Naive thymus-derived CD4-positive, alpha-beta T cell (primary cell): ENCODE data around the gene DYNC1I2. TPM values are rescaled to one million over a fixed set of nuclear protein-coding genes. Genes with fewer than 3 reads are reported as not detected.

ENCODE experiments used
- ATAC-seq: fragments of 150-1000 bp; cut with Tn5 transposase; 2 replicates; pipeline ENCODE4 v1.10.0; 2021; ENCODE audit warnings: mild to moderate bottlenecking, moderate library complexity
- CTCF ChIA-PET: fragments of 350-600 bp; sonication (Branson Sonifier 250); formaldehyde crosslinking; loops from one replicate; lab custom pipeline; 2021; ENCODE audit warnings: antibody characterized with exemption; lab: Charles Lee
- POLR2A ChIA-PET: fragments of 350-600 bp; sonication (Branson Sonifier 250); formaldehyde crosslinking; loops from one replicate; lab custom pipeline; 2021; ENCODE audit warnings: antibody characterized with exemption, inconsistent platforms; lab: Charles Lee
- DNase-seq, 9 donors: peaks; one replicate each; pipeline versions ENCODE4 v3.0.0 to v3.0.0-alpha.2; 2020 to 2022; ENCODE audit warnings: mixed read lengths in 1 of 9
- H3K27ac ChIP-seq: one replicate; pipeline ENCODE4 v1.7.0; 2013; ENCODE audit warnings: mild to moderate bottlenecking, low read depth, low read length, moderate library complexity
- H3K27me3 ChIP-seq, 2 donors: one replicate each; pipeline ENCODE4 v1.7.0; 2013; ENCODE audit warnings: low read length in 2 of 2, mild to moderate bottlenecking in 2 of 2, moderate library complexity in 2 of 2; ENCODE audit not compliant: control insufficient read depth in 2 of 2, insufficient read depth in 2 of 2
- H3K36me3 ChIP-seq, 3 experiments: 1 replicate in 2 of 3; 2 replicates in 1 of 3; pipeline ENCODE4 v1.7.0; 2013; ENCODE audit warnings: low read length in 3 of 3, mild to moderate bottlenecking in 3 of 3, moderate library complexity in 1 of 3; ENCODE audit not compliant: insufficient read depth in 3 of 3, control insufficient read depth in 2 of 3
- H3K4me1 ChIP-seq, 2 donors: one replicate each; pipeline ENCODE4 v1.7.0; 2013; ENCODE audit warnings: low read length in 2 of 2, mild to moderate bottlenecking in 2 of 2, moderate library complexity in 1 of 2; ENCODE audit not compliant: control insufficient read depth in 2 of 2, insufficient read depth in 2 of 2
- H3K4me3 ChIP-seq: 2 replicates; pipeline ENCODE4 v1.7.0; 2013; ENCODE audit warnings: mild to moderate bottlenecking, low read length
- H3K9me3 ChIP-seq, 3 experiments: 1 replicate in 2 of 3; 2 replicates in 1 of 3; pipeline ENCODE4 v1.7.0; 2013; ENCODE audit warnings: low read length in 3 of 3; ENCODE audit not compliant: control insufficient read depth in 2 of 3
- H3K27ac Mint-ChIP-seq, 9 donors: one replicate each; pipeline ENCODE4 v1.8.0; 2020 to 2022; ENCODE audit warnings: mixed read lengths in 9 of 9, mild to moderate bottlenecking in 8 of 9, moderate library complexity in 5 of 9, inconsistent platforms in 2 of 9
- H3K27me3 Mint-ChIP-seq, 5 donors: one replicate each; pipeline ENCODE4 v1.8.0; 2021 to 2022; ENCODE audit warnings: mixed read lengths in 5 of 5, mild to moderate bottlenecking in 1 of 5
- H3K36me3 Mint-ChIP-seq, 5 donors: one replicate each; pipeline ENCODE4 v1.8.0; 2020 to 2022; ENCODE audit warnings: mixed read lengths in 5 of 5, mild to moderate bottlenecking in 3 of 5, inconsistent platforms in 1 of 5
- H3K4me1 Mint-ChIP-seq, 7 donors: one replicate each; pipeline ENCODE4 v1.8.0; 2020 to 2022; ENCODE audit warnings: mixed read lengths in 7 of 7, mild to moderate bottlenecking in 3 of 7, inconsistent platforms in 1 of 7
- H3K4me3 Mint-ChIP-seq, 10 donors: one replicate each; pipeline ENCODE4 v1.8.0; 2020 to 2022; ENCODE audit warnings: mild to moderate bottlenecking in 10 of 10, mixed read lengths in 10 of 10, moderate library complexity in 6 of 10, inconsistent platforms in 2 of 10
- H3K9me3 Mint-ChIP-seq, 11 donors: one replicate each; pipeline ENCODE4 v1.8.0; 2020 to 2022; ENCODE audit warnings: mixed read lengths in 11 of 11, mild to moderate bottlenecking in 4 of 11, inconsistent platforms in 1 of 11, moderate library complexity in 1 of 11
- intact Hi-C, 2 donors: fragments of 100-400 bp; cut with micrococcal nuclease; formaldehyde crosslinking; loops; one replicate each; pipeline ENCODE4 v1.15.1; 2023
- polyA plus RNA-seq, 2 donors: library from polyadenylated mRNA; unstranded; fragments of 300-500 nt; fragmentation: Illumina TruSeq; gene quantifications; one replicate each; pipeline ENCODE4 v1.2.3, GENCODE V29; 2021
- total RNA-seq, 6 experiments: library from RNA in 5 of 6; stranded (reverse) in 5 of 6; gene quantifications; 1 replicate in 5 of 6; 2 replicates in 1 of 6; pipeline ENCODE4 v1.2.3 and lab custom pipeline; 2021 to 2026

DYNC1I2 gene
- total and polyA plus RNA-seq, 7 experiments from 2014 or later: 21.1 to 57.0 (median 32.8) TPM

DNA sequence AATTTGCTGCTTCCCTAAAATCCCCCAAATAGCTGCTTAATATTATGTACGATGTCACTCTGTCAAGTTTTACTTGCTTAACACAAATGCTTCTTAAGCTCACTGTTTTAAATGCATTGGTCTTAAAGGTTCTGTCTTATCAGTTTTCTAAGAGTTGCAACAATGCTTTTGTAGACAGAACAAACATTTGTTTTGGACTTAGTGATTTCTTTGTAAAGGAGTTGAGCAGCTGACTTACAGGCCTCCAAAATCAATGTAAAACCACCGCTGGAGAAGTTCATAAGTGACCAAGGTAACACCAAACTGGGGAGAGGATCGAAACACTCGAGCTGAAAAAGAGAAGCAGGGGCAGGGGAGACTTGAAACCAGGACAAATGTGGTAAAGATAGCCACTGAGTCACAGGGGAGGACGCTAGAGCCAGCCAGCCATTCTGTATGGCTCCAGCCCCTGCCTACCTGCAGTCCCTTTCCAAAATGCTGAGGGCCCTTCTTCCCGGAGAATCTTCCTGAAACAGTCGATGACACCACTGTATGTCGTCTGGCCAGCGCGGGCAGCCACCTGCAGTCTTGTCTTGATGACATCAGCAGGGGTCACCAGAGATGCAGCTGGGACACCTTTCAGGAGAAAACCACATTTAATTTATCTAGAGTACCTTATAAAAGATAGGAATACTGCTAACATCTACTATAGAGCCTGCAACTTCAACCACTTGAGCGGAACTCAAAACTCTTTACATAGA lies 100.2 kb downstream of the DYNC1I2 start:
- H3K27me3 ChIP-seq: no peaks in the 10 kb centered on the region
- H3K36me3 ChIP-seq: peaks cover 0 to 66% (median 5%) of the 10 kb centered on the region in 3 experiments
- ATAC-seq (no peak), DNase-seq (no peak)
- H3K9me3 Mint-ChIP-seq: no peaks in the 10 kb centered on the region
- no peak overlapping the region for H3K4me3 Mint-ChIP-seq
- no peaks in the 10 kb centered on the region for H3K9me3 ChIP-seq
- H3K4me1 Mint-ChIP-seq: no peaks in the 10 kb centered on the region
- H3K27me3 Mint-ChIP-seq: no peaks in the 10 kb centered on the region
- H3K27ac Mint-ChIP-seq: no peak overlapping the region
- CTCF ChIA-PET: no interaction called here
- intact Hi-C loops: no loop called here
- no peaks in the 10 kb centered on the region for H3K4me1 ChIP-seq
- H3K27ac ChIP-seq: no peak overlapping the region
- peaks cover 19 to 77% (median 55%) of the 10 kb centered on the region in 5 donors for H3K36me3 Mint-ChIP-seq
- H3K4me3 ChIP-seq: no peak overlapping the region
- POLR2A ChIA-PET: interaction anchor here (0.6 to 0.7 kb wide), 2 partner anchors 81 to 375 kb away, joined by 3 read pairs; no protein-coding TSS in a partner anchor

- Mint-ChIP-seq H3K27me3 (no peaks in the 10 kb centered on the region), H3K36me3 (peaks cover 19 to 76% (median 51%) of the 10 kb centered on the region in 5 donors), H3K9me3 (no peaks in the 10 kb centered on the region), H3K4me1 (no peaks in the 10 kb centered on the region), H3K4me3 (no peak overlapping the region), H3K27ac (peak overlapping the region in 5 of 9 donors; percentile 7 to 82 (median 33))
- Histone ChIP-seq H3K36me3 (peaks cover 0 to 75% (median 5%) of the 10 kb centered on the region in 3 experiments), H3K27me3 (no peaks in the 10 kb centered on the region), H3K27ac (no peak overlapping the region), H3K4me3 (no peak overlapping the region), H3K4me1 (no peaks in the 10 kb centered on the region), H3K9me3 (no peaks in the 10 kb centered on the region)
- ChIA-PET CTCF (no interaction called here), POLR2A (interaction anchor here (0.7 kb wide), 1 partner anchor 374 kb away, joined by 3 read pairs; no protein-coding TSS in a partner anchor)
- no peak for ATAC-seq
- DNase-seq: no peak
- intact Hi-C loops: no loop called here
These were observed 101.2 kb downstream of the DYNC1I2 start for GRCh38 chr2:171788316-171788993.

GRCh38 chr2:171789956-171790355 lies 102.7 kb downstream of the DYNC1I2 start:
- POLR2A ChIA-PET: no interaction called here
- CTCF ChIA-PET: no interaction called here
- Mint-ChIP-seq H3K36me3 (peaks cover 14 to 69% (median 42%) of the 10 kb centered on the region in 5 donors), H3K27ac (peak overlapping the region in 2 of 9 donors; percentile 17 to 57), H3K4me1 (peaks cover 0 to 8% (median 7%) of the 10 kb centered on the region in 7 donors), H3K9me3 (no peaks in the 10 kb centered on the region), H3K4me3 (no peak overlapping the region), H3K27me3 (no peaks in the 10 kb centered on the region)
- DNase-seq (no peak), ATAC-seq (no peak)
- intact Hi-C loops: no loop called here
- H3K27me3 ChIP-seq: no peaks in the 10 kb centered on the region
- H3K4me1 ChIP-seq: no peaks in the 10 kb centered on the region
- H3K36me3 ChIP-seq: peaks cover 0 to 66% (median 0%) of the 10 kb centered on the region in 3 experiments
- no peaks in the 10 kb centered on the region for H3K9me3 ChIP-seq
- H3K4me3 ChIP-seq: no peak overlapping the region
- no peak overlapping the region for H3K27ac ChIP-seq

GRCh38 chr2:171791361-171791760 lies 104.1 kb downstream of the DYNC1I2 start:
- H3K4me1 ChIP-seq: no peaks in the 10 kb centered on the region
- intact Hi-C loops: no loop called here
- Mint-ChIP-seq H3K27me3 (no peaks in the 10 kb centered on the region), H3K9me3 (no peaks in the 10 kb centered on the region), H3K36me3 (peaks cover 7 to 60% (median 33%) of the 10 kb centered on the region in 5 donors), H3K27ac (no peak overlapping the region), H3K4me3 (no peak overlapping the region), H3K4me1 (peaks cover 0 to 17% (median 10%) of the 10 kb centered on the region in 7 donors)
- ChIA-PET CTCF (no interaction called here), POLR2A (interaction anchor here (0.7 kb wide), 1 partner anchor 497 kb away, joined by 3 read pairs; no protein-coding TSS in a partner anchor)
- peaks cover 0 to 56% (median 0%) of the 10 kb centered on the region in 3 experiments for H3K36me3 ChIP-seq
- no peaks in the 10 kb centered on the region for H3K9me3 ChIP-seq
- DNase-seq (no peak), ATAC-seq (no peak)
- H3K27ac ChIP-seq: no peak overlapping the region
- no peak overlapping the region for H3K4me3 ChIP-seq
- no peaks in the 10 kb centered on the region for H3K27me3 ChIP-seq

GRCh38 chr2:171792157-171792556 lies 104.9 kb downstream of the DYNC1I2 start:
- ChIA-PET CTCF (no interaction called here), POLR2A (no interaction called here)
- H3K36me3 ChIP-seq: peaks cover 0 to 49% (median 0%) of the 10 kb centered on the region in 3 experiments
- H3K9me3 ChIP-seq: no peaks in the 10 kb centered on the region
- DNase-seq (no peak), ATAC-seq (no peak)
- Mint-ChIP-seq H3K27me3 (no peaks in the 10 kb centered on the region), H3K4me3 (no peak overlapping the region), H3K36me3 (peaks cover 7 to 52% (median 26%) of the 10 kb centered on the region in 5 donors), H3K27ac (no peak overlapping the region), H3K9me3 (no peaks in the 10 kb centered on the region), H3K4me1 (peaks cover 0 to 17% (median 10%) of the 10 kb centered on the region in 7 donors)
- no peak overlapping the region for H3K27ac ChIP-seq
- H3K4me3 ChIP-seq: no peak overlapping the region
- H3K4me1 ChIP-seq: no peaks in the 10 kb centered on the region
- no peaks in the 10 kb centered on the region for H3K27me3 ChIP-seq
- intact Hi-C loops: no loop called here

DNA sequence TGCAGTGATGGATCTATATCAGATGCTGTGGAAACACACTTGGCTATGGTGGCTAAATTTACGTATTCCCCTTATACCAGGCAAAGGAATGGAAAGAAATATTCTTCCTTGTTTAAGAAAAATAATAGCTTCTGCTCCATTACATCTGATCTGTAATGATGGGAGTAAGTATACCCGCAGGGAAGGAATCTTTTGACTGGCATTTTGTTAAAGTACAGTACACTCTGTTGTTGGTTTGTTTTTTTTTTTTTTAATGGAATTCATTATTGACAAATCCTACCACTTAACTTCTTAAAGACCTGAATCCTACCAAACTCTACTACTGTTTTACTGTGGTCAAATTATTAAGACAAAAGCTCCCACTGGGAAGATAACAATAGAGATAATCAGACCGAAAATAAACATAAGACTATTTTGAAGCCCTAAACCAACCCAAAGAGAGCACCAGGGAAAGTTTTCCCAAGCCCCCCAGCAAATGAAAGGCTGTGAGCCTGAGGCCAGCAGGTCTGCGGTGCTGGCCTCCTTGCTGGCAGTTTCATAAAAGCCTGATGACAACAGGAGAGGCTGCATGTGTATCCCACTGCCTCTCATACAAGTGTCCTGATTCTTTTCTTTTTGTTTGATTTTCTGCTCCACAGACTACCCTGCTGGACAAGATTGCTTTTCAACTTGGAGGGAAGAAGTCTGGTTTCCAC lies 105.8 kb downstream of the DYNC1I2 start:
- Histone ChIP-seq H3K9me3 (no peaks in the 10 kb centered on the region), H3K4me3 (no peak overlapping the region), H3K27ac (no peak overlapping the region), H3K4me1 (no peaks in the 10 kb centered on the region), H3K36me3 (peaks cover 0 to 40% (median 0%) of the 10 kb centered on the region in 3 experiments), H3K27me3 (no peaks in the 10 kb centered on the region)
- H3K4me3 Mint-ChIP-seq: no peak overlapping the region
- ATAC-seq: no peak
- H3K27ac Mint-ChIP-seq: peak overlapping the region in 1 of 9 donors; percentile 59
- intact Hi-C loops: no loop called here
- CTCF ChIA-PET: no interaction called here
- no peaks in the 10 kb centered on the region for H3K9me3 Mint-ChIP-seq
- no peaks in the 10 kb centered on the region for H3K27me3 Mint-ChIP-seq
- no peak for DNase-seq
- peaks cover 7 to 48% (median 19%) of the 10 kb centered on the region in 5 donors for H3K36me3 Mint-ChIP-seq
- POLR2A ChIA-PET: no interaction called here
- H3K4me1 Mint-ChIP-seq: peaks cover 0 to 17% (median 10%) of the 10 kb centered on the region in 7 donors
